GM12865 (cell line): ENCODE data around the gene TIPARP.

Experiments used
- DNase-seq: peaks from one replicate; pipeline ENCODE4 v3.0.0; 2010; ENCODE audit warnings: low read depth
- H3K4me3 ChIP-seq: 2 replicates; pipeline ENCODE4 v1.5.1; 2011; ENCODE audit warnings: mild to moderate bottlenecking, low read depth, low read length, control low read depth
- CTCF ChIP-seq: IDR thresholded peaks from 2 replicates; pipeline ENCODE4 v1.5.1; 2011; ENCODE audit warnings: low read length, control low read depth, low read depth, inconsistent platforms; ENCODE audit not compliant: insufficient read depth; ENCODE audit errors: missing control alignments

TIPARP gene

GRCh38 chr3:156665291-156665690 lies 9.1 kb upstream of the TIPARP start:
- H3K4me3 ChIP-seq, result peak overlapping the region; percentile 23; the same call in 1 of the 2 replicates
- TF ChIP-seq CTCF, result no peak
- no peak for DNase-seq

GRCh38 chr3:156666073-156666472 lies 8.3 kb upstream of the TIPARP start:
- no peak for DNase-seq
- no peak overlapping the region for H3K4me3 ChIP-seq
- TF ChIP-seq CTCF, result no peak

GRCh38 chr3:156668073-156668763 lies 6.2 kb upstream of the TIPARP start:
- no peak for TF ChIP-seq CTCF
- peak; percentile 65 for DNase-seq

DNA sequence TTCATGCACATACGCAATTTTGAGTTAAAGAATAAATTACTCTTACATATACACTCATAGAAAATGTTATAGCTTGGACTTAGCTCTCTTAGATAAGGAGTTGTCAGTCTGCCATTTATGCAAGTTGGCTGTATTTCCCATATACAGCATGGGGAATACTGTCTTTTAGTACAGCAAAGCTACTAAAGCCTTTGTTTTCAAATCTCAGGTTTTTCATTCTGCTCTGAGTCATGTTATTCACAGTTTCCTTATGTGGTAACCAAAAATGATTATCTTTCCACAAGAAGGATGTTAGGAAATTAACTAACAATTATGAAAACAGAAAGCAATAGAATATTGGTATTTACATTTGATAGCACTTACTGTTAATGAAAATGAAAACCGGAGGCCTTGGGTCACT lies 4.3 kb upstream of the TIPARP start:
- TF ChIP-seq CTCF, result no peak

More at GRCh38 chr3:156668073-156668763, 6.2 kb upstream of the TIPARP start:
- no peak overlapping the region for H3K4me3 ChIP-seq

GRCh38 chr3:156670652-156671051 lies 3.7 kb upstream of the TIPARP start:
- TF ChIP-seq CTCF, result no peak
- no peak overlapping the region for H3K4me3 ChIP-seq
- DNase-seq, result no peak

More for the DNA sequence above, 4.3 kb upstream of the TIPARP start:
- DNase-seq, result no peak
- H3K4me3 ChIP-seq, result no peak overlapping the region

DNA sequence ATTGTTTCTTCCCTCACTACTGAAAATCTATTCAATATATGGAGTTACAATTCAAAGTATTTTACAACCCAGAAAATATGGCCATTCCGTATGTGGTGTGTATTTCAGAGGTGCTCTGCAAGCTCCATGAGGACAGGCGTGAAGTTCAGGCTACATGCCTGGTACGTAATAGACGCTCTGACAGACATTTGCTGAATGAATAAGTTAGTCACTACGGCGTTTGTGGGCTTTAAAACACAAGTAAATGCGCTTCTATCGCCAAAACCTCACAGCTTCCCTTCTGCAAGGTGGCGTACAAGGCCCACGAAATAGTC lies 701 bp upstream of the TIPARP start:
- peak overlapping the region; percentile 51 for H3K4me3 ChIP-seq
- DNase-seq, result no peak
- no peak for TF ChIP-seq CTCF

DNA sequence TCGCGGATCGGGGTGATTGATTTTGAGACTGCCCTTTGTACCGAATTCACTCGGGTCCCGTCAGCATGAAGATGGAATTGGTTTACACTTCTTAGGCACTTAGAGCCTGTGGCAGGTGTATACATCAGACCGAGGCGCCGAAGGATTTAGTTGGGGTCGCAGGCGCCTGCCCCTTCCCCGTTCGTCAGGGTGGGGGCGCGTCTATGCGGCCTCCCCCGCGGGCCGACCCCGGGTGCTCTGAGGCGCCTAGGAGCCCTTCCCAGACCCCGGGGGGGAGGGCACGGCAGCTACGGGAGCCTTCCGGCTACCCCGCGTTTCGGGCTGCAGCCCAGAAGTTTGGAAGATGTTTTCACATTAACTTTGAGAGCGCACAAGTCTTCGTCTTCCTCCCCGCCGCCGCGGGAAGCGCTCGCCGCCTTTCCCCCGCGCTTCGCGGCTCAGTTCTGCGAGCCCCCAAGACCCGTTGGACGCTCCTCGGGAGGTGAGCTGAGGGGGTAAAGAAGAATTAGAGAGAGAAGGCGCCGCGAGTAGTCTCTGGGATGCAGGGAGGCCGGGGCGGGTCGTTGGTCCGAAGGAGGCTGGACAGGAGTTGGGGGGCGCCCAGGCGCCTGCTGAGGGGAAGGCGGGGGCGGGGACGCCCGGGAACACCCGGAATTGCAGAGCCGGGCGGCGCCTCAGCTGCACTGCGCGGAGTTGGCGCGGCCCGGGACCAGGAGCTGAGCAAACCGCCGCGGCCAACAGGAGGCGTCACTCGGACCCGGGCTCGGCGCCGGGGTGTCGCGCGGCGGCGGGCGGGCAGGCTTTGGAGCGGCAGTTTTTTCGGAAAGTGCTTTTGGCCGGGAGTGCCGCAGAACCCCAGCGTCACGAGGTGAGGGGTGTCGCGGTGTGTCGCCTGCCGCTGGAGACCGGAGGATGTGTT lies 780 bp downstream of the TIPARP start:
- H3K4me3 ChIP-seq, result peak overlapping the region; percentile 95
- DNase-seq, result peak; percentile 70
- peak; percentile 42 for TF ChIP-seq CTCF
